GM12892 (cell line): Measurements from ENCODE around the gene ART4.

Source experiments
- POLR2AphosphoS5 ChIP-seq: IDR thresholded peaks from 2 replicates; pipeline ENCODE4 v1.6.1; 2011; ENCODE audit warnings: low read depth, low read length, control low read depth
- TAF1 ChIP-seq: IDR thresholded peaks from 2 replicates; pipeline ENCODE4 v1.6.1; 2011; ENCODE audit warnings: low read depth, mild to moderate bottlenecking, control low read depth, low read length, borderline replicate concordance

- TF ChIP-seq TAF1 (no peak), POLR2AphosphoS5 (no peak)
These were observed 35.2 kb upstream of the ART4 start for GRCh38 chr12:14878488-14878887.
